Measurements from ENCODE around the gene CHRNB4. TPM values are rescaled to one million over a fixed set of nuclear protein-coding genes. Genes with fewer than 3 reads are reported as not detected.

The CHRNB4 gene
- total RNA-seq, 1 donor from 2014 or later: not detected

- no peak for DNase-seq (ENCODE audit: low spot score in 2 of 2)
- Histone ChIP-seq H3K27ac (no peak overlapping the region), H3K36me3 (no peaks in the 10 kb centered on the region), H3K4me1 (no peaks in the 10 kb centered on the region), H3K9me3 (no peaks in the 10 kb centered on the region), H3K4me3 (no peak overlapping the region), H3K27me3 (no peaks in the 10 kb centered on the region)
- intact Hi-C loops (cut with DNase I): no loop called here
- TF ChIP-seq, protein P1, sequence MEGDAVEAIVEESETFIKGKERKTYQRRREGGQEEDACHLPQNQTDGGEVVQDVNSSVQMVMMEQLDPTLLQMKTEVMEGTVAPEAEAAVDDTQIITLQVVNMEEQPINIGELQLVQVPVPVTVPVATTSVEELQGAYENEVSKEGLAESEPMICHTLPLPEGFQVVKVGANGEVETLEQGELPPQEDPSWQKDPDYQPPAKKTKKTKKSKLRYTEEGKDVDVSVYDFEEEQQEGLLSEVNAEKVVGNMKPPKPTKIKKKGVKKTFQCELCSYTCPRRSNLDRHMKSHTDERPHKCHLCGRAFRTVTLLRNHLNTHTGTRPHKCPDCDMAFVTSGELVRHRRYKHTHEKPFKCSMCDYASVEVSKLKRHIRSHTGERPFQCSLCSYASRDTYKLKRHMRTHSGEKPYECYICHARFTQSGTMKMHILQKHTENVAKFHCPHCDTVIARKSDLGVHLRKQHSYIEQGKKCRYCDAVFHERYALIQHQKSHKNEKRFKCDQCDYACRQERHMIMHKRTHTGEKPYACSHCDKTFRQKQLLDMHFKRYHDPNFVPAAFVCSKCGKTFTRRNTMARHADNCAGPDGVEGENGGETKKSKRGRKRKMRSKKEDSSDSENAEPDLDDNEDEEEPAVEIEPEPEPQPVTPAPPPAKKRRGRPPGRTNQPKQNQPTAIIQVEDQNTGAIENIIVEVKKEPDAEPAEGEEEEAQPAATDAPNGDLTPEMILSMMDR (IDR thresholded peaks at IDR 0.05): no peak
Observed at GRCh38 chr15:78597583-78597982, 43.4 kb downstream of the CHRNB4 start.

- H3K4me3 ChIP-seq: no peak overlapping the region
- no peaks in the 10 kb centered on the region for H3K27me3 ChIP-seq
- intact Hi-C loops (cut with DNase I): no loop called here
- no peaks in the 10 kb centered on the region for H3K36me3 ChIP-seq
- no peaks in the 10 kb centered on the region for H3K9me3 ChIP-seq
- H3K27ac ChIP-seq: no peak overlapping the region
- DNase-seq (ENCODE audit: low spot score in 2 of 2): no peak
- no peaks in the 10 kb centered on the region for H3K4me1 ChIP-seq
- TF ChIP-seq, protein P1 (IDR thresholded peaks at IDR 0.05): no peak
Observed at GRCh38 chr15:78574944-78575343, 66.1 kb downstream of the CHRNB4 start.

Other genes with a start within 250 kb of the CHRNB4 start
- 12.7 TPM for gene IREB2, start 203.0 kb downstream of the CHRNB4 start, total RNA-seq
- gene HYKK, start 133.6 kb downstream of the CHRNB4 start, total RNA-seq: 9.0 TPM
- gene PSMA4, start 100.8 kb downstream of the CHRNB4 start, total RNA-seq: 94.7 TPM
- gene CHRNA5, start 75.7 kb downstream of the CHRNB4 start, total RNA-seq: not detected
- gene CHRNA3, start 20.2 kb downstream of the CHRNB4 start, total RNA-seq: not detected
- gene ADAMTS7, start 170.3 kb upstream of the CHRNB4 start, total RNA-seq: 33.3 TPM
- gene MORF4L1, start 231.7 kb upstream of the CHRNB4 start, total RNA-seq: 108 TPM

Data from ascending aorta (tissue), 2 donors.